GM21825 (cell line): Measurements from ENCODE around the gene CTSW.
A peak's percentile ranks its signal among the peaks of the same experiment; 100 is the strongest.
"Not testable (repeated sequence)": the region's sequence is repeated elsewhere in the genome, so short reads cannot be mapped to it uniquely, and the experiment has no call there.

Experiments
- ATAC-seq: cut with Tn5 transposase; IDR thresholded peaks from one replicate; pipeline ENCODE4 v1.9.1; 2021; ENCODE audit warnings: mild to moderate bottlenecking, moderate library complexity; ENCODE audit not compliant: unreplicated experiment

Gene CTSW

GRCh38 chr11:65883786-65884715 lies 4.4 kb downstream of the CTSW start:
- ATAC-seq, result no peak

GRCh38 chr11:65884716-65885092 lies 5.1 kb downstream of the CTSW start:
- no peak for ATAC-seq

GRCh38 chr11:65885231-65885630 lies 5.6 kb downstream of the CTSW start:
- no peak for ATAC-seq

- ATAC-seq, result no peak
Measured at GRCh38 chr11:65885808-65886536, 6.3 kb downstream of the CTSW start.

GRCh38 chr11:65886826-65887722 lies 7.4 kb downstream of the CTSW start:
- no peak for ATAC-seq

- peak; percentile 1 for ATAC-seq
Measured at GRCh38 chr11:65887723-65888162, 8.1 kb downstream of the CTSW start.

GRCh38 chr11:65888163-65888814 lies 8.7 kb downstream of the CTSW start, which contains the start of gene FIBP:
TSS of gene FIBP (minus strand) at chr11:65888471. CDS start at chr11:65888418, 53 bp downstream.
- peak; percentile 49 for ATAC-seq

- peak; percentile 42 for ATAC-seq
Measured at GRCh38 chr11:65890324-65891218, 10.9 kb downstream of the CTSW start, which contains the start of gene CCDC85B. TSS of gene CCDC85B (plus strand) at chr11:65890673. CDS start at chr11:65890784, 111 bp downstream.

- ATAC-seq, result no peak
Measured at GRCh38 chr11:65891219-65892136, 11.8 kb downstream of the CTSW start.

GRCh38 chr11:65892137-65892540 lies 12.5 kb downstream of the CTSW start:
- not testable (repeated sequence) for ATAC-seq

- no peak for ATAC-seq
Measured at GRCh38 chr11:65892661-65893317, 13.2 kb downstream of the CTSW start.

GRCh38 chr11:65894034-65894591 lies 14.5 kb downstream of the CTSW start:
- ATAC-seq, result no peak

GRCh38 chr11:65895482-65895981 lies 15.9 kb downstream of the CTSW start:
- no peak for ATAC-seq

GRCh38 chr11:65896034-65896999 lies 16.7 kb downstream of the CTSW start:
- ATAC-seq, result no peak

- ATAC-seq, result no peak
Measured at GRCh38 chr11:65897020-65897471, 17.4 kb downstream of the CTSW start.
